ENCODE results near the gene MIA2.
A peak's percentile ranks its signal among the peaks of the same experiment; 100 is the strongest.

Gene MIA2

DNA sequence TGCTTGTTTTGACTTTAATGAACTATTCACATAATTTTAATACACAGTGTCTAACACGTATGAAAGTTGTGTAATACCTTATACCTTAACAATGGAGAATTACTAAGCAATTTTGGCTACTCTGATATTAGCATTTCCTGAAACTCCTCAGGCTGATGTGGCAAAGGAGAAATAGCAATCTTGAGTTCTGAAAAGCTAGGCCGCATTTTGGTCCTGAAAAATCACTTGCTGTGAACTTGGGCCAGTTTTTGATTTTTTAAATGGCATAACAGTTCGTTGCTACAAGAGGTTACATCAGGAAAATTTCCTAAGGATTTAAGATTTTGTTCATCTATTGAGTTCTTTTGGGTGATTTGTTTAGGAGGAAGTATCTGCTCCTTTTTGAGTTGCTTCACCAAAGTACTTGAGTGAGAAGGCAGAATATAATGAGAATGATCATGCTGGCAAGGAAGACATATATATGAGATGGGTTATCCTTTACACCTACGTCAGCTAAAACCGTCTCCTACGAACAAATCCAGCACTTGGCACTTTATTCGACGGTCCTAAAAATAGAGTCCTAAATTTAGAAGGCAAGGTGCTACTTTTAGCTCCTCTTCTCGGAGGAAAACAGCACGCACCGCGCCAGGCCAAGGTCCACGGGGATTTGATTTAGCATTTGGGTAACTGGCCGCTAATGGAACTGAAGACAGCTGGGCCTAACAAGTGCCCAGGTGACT, 32.2 kb downstream of the MIA2 start:
- in situ Hi-C loops (cut with HindIII; ENCODE audit: low pct_ligation_motif_present, low sequenced_read_pairs): no loop called here
- Histone ChIP-seq H3K27me3 (replicated peaks) (no peaks in the 10 kb centered on the region), H3K4me3 (ENCODE audit: low read depth, low read length) (peak overlapping the region; percentile 88), H3K36me3 (replicated peaks) (no peaks in the 10 kb centered on the region), H3K27ac (peak overlapping the region; percentile 99)
- no peak for DNase-seq
- TF ChIP-seq, protein P1, sequence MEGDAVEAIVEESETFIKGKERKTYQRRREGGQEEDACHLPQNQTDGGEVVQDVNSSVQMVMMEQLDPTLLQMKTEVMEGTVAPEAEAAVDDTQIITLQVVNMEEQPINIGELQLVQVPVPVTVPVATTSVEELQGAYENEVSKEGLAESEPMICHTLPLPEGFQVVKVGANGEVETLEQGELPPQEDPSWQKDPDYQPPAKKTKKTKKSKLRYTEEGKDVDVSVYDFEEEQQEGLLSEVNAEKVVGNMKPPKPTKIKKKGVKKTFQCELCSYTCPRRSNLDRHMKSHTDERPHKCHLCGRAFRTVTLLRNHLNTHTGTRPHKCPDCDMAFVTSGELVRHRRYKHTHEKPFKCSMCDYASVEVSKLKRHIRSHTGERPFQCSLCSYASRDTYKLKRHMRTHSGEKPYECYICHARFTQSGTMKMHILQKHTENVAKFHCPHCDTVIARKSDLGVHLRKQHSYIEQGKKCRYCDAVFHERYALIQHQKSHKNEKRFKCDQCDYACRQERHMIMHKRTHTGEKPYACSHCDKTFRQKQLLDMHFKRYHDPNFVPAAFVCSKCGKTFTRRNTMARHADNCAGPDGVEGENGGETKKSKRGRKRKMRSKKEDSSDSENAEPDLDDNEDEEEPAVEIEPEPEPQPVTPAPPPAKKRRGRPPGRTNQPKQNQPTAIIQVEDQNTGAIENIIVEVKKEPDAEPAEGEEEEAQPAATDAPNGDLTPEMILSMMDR (IDR thresholded peaks at IDR 0.05; ENCODE audit: low read depth, low read length, missing control alignments): no peak

- peak; percentile 32 for DNase-seq
Observed at GRCh38 chr14:39266525-39266870, 32.8 kb downstream of the MIA2 start.

DNA sequence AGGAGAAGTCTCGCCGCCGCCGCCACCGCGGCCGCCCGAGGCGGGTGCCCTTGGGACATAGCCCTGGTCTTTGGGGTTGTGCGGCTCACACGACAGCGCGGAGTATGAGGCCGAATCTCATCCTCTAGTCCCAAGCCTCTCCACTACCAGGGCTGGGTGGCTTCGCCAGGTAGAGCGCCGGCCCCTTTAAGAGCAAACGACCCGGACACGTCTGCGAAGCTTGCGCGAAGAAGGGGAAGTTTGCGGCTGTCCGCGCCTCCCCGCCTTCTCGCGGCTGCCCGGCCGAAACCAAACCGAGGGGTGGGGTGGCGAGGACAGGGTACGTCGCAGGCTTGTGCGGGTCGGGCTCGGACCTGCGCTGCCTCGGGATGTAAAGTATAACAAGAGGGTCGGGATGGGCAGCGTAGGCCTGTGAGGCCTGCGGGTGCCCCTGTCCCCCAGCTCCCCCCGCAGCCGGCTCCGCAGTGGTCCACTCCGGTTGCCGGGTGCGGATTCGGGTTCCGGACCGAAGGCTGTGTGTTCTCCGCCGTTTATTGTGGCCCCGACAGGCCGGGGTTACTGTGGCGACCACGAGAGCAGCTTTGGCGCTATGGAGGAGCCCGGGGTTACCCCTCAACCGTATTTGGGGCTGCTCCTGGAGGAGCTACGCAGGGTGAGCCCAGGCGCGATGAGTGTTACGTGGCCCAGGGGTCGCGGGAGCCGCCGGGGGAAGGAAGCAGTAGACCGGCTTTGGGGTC, 33.3 kb downstream of the MIA2 start:
- in situ Hi-C loops (cut with HindIII; ENCODE audit: low pct_ligation_motif_present, low sequenced_read_pairs): no loop called here

More at GRCh38 chr14:39266525-39266870, 32.8 kb downstream of the MIA2 start:
- H3K36me3 ChIP-seq (replicated peaks): no peaks in the 10 kb centered on the region
- peak overlapping the region; percentile 99 for H3K27ac ChIP-seq
- TF ChIP-seq, protein P1 (IDR thresholded peaks at IDR 0.05; ENCODE audit: low read depth, low read length, missing control alignments): no peak
- in situ Hi-C loops (cut with HindIII; ENCODE audit: low pct_ligation_motif_present, low sequenced_read_pairs): no loop called here
- H3K27me3 ChIP-seq (replicated peaks): no peaks in the 10 kb centered on the region
- H3K4me3 ChIP-seq (ENCODE audit: low read depth, low read length): peak overlapping the region; percentile 88

GRCh38 chr14:39267608-39268005, 33.9 kb downstream of the MIA2 start:
- no peak for DNase-seq
- Histone ChIP-seq H3K36me3 (replicated peaks) (no peaks in the 10 kb centered on the region), H3K27me3 (replicated peaks) (no peaks in the 10 kb centered on the region), H3K27ac (peak overlapping the region; percentile 99), H3K4me3 (ENCODE audit: low read depth, low read length) (peak overlapping the region; percentile 88)
- TF ChIP-seq, protein P1 (IDR thresholded peaks at IDR 0.05; ENCODE audit: low read depth, low read length, missing control alignments): no peak
- in situ Hi-C loops (cut with HindIII; ENCODE audit: low pct_ligation_motif_present, low sequenced_read_pairs): no loop called here

More for the DNA sequence above, 33.3 kb downstream of the MIA2 start:
- TF ChIP-seq, protein P1 (IDR thresholded peaks at IDR 0.05; ENCODE audit: low read depth, low read length, missing control alignments): peak; percentile 6
- Histone ChIP-seq H3K36me3 (replicated peaks) (no peaks in the 10 kb centered on the region), H3K4me3 (ENCODE audit: low read depth, low read length) (peak overlapping the region; percentile 88), H3K27ac (peak overlapping the region; percentile 99), H3K27me3 (replicated peaks) (no peaks in the 10 kb centered on the region)
- peak; percentile 72 for DNase-seq

- Histone ChIP-seq H3K4me3 (ENCODE audit: low read depth, low read length) (peak overlapping the region; percentile 88), H3K36me3 (replicated peaks) (no peaks in the 10 kb centered on the region), H3K27ac (no peak overlapping the region), H3K27me3 (replicated peaks) (no peaks in the 10 kb centered on the region)
- no peak for DNase-seq
- in situ Hi-C loops (cut with HindIII; ENCODE audit: low pct_ligation_motif_present, low sequenced_read_pairs): no loop called here
- TF ChIP-seq, protein P1 (IDR thresholded peaks at IDR 0.05; ENCODE audit: low read depth, low read length, missing control alignments): no peak
Observed at GRCh38 chr14:39268393-39268792, 34.7 kb downstream of the MIA2 start.
